ENCODE results near the gene GHR.

Gene GHR

DNA sequence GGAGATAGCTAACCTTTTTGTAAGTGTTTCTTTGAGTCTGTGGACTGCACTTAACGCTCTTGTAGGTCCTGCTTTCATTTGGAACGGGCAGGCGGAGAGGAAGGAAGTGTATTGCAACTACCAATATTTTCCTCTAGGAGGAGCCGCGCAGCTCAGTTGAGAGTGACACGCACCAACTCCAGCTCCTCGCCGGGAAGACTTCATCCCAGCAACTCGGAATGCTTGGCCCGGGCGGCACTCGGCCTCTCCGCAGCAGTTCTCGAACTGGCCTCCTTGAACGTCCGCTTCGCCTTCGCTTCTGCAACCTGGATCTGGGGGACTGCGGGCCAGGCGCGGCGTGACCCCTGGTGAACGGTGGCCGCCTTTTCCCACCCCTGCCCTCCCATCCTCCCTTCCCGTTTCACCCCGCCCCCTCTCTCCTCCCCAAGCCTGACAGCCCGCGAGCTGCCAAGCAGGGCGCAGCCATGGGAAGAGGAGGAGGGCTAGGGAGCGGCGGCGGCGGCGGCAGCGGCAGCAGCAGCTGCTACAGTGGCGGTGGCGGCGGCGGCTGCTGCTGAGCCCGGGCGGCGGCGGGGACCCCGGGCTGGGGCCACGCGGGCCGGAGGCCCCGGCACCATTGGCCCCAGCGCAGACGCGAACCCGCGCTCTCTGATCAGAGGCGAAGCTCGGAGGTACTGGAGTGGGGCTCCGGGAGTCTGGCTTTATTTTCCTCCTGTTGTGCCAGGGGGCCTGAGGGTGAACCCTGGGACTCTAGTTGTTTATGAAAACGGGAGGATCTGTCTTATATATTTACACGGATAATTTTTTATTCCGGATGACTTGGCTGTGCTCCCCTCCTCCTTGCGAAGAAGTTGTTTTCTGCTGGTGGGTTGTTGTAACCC lies at the start of gene GHR:
Gene GHR, plus strand, starts transcription at position 155 of the 881 bp plus-strand sequence. CDS start 142,436 bp downstream, outside the sequence.
- intact Hi-C loops (cut with DNase I), result loop anchor here (10.0 kb wide), 2 partner anchors 161 to 341 kb away; no protein-coding TSS in a partner anchor
- DNase-seq, result peak; percentile 66 to 95 (median 82)

DNA sequence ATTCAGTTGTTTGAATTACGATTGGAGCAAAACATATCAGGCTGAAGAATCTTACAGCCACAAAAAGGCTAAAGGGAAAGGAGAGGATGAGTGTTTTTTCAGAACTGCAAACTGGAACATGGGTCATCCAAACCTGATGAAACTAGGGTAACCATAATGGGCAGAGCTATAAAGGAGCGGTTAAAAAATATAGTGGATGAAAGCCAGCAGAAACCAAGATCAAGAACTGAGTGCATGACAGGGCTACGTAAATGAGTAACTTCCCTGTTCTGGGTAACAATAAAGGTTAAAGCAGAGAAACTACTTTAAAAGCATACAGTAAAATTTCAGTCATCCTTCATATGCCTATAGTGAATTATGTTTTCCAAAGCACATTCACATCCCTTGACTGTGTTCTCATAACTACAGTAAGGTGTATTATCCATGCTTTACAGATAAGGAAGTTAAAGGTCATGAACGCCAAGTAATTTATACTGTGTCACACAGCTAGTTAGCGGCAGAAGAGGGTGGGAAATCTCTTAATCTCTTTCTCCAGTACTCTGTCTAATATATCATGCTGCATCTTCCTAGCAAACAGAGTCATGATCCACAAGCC lies 48.5 kb upstream of the GHR start:
- intact Hi-C loops (cut with DNase I), result no loop called here
- no peak for DNase-seq

DNA sequence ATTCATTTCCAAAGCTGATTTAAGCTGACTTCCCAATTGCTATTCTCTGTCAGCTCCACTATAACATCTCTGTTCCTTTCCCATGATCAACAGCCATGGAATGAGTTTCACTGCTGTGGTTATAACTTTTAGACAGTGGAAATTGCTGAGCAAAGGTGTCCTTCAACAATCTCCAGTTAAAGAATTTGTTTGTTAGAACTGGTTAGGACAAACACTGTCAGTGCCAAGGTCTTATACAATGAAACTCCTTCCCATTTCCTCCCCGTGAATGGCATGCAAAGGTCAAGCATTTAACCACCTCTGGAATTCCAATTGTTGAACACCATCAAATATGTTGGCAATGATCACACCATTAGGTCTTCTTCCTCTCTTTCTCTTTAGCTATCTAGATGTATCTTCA lies 45.7 kb upstream of the GHR start:
- intact Hi-C loops (cut with DNase I), result no loop called here
- DNase-seq, result no peak

DNA sequence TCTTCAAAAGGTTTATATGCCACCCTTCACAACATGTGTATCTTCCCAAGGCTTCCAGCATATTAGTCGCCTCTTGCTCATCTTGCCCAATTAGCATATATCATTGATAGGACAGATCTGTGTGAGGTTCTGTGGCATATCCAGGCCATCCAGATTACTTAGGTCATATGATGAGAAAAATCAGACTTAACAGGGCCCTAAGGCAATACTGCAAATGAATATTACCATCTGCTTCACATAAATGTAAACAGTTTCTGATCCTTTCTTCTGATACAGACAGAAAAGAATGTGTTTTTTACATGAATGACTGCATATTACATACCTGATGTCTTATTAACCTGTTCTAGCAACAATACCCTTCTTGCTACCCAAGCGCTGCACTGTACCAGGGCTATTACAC lies 41.3 kb upstream of the GHR start:
- intact Hi-C loops (cut with DNase I), result no loop called here

DNA sequence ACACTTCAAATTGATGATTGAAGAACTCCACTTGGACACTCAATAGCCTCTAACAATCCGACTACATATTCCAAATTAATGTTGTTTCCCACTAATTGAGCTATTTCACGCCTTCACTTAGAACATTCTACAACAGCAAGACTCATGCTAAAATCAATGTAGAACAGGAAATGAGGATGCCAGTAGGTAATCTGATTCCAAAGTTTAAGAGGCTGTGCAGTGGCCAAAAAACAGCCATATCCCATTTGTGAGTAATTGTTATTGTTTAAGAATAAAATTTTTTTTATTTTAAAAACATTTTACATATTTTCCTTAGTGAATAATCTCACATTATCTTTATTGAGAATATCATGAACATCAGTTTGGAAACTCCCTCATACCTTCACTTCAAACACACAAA lies 35.7 kb upstream of the GHR start:
- DNase-seq, result no peak
- intact Hi-C loops (cut with DNase I), result no loop called here

More for the DNA sequence above, 41.3 kb upstream of the GHR start:
- DNase-seq, result no peak

DNA sequence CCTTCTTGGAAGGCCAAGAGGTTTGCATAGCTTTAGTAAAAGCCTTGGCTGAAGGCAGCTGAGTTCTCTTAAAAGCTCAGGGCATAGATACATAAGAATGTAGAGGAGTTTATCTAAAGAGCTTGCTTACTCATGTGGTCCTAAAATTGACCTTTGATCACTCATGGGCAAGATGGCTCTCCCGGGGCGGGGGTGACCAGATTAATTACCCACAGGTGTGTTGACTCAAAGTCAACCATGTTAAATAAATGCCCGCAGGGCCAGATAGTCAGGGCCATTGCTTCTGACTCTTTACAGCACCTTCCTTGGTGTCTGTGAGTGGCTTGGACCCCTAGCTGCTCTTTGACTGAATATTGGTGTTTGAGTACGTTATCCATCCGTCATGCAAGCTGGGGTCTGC lies 33.1 kb upstream of the GHR start:
- intact Hi-C loops (cut with DNase I), result no loop called here
- DNase-seq, result no peak

DNA sequence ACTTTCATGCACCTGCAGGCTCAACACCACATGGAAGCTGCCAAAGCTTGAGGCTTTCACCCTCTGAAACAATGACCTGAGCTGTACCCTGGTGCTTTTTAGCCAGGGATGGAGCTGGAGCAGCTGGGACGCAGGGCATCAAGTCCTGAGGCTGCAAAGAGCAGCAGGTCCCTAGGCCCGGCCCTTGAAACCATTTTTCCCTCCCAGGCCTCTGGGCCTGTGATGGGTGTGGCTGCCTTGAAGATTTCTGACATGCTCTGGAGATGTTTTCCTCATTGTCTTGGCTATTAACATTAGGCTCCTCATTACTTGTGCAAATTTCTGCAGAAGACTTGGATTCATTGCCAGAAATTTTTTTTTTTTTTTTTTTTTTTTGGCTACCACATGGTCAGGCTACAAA lies 30.3 kb upstream of the GHR start:
- intact Hi-C loops (cut with DNase I), result no loop called here
- no peak for DNase-seq

DNA sequence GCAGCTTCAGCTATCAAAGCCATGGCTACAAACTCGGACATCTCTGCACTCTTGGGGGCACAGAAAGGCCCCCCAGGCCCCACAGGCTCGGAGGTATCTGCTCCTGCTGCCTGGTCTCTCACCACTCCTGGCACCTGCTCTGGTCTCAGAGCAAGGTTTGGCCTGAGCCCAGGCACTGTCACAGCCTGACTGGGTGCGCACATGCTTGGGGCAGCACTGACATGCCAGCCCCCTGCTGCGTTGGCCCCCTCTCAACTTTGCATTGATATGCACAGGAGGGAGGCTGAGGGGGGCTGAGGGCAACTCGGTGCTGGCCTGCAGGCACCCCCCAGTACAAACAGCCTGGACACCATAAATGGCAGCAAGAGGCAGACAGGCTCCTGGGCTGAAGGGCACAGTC lies 27.1 kb upstream of the GHR start:
- intact Hi-C loops (cut with DNase I), result no loop called here
- no peak for DNase-seq

DNA sequence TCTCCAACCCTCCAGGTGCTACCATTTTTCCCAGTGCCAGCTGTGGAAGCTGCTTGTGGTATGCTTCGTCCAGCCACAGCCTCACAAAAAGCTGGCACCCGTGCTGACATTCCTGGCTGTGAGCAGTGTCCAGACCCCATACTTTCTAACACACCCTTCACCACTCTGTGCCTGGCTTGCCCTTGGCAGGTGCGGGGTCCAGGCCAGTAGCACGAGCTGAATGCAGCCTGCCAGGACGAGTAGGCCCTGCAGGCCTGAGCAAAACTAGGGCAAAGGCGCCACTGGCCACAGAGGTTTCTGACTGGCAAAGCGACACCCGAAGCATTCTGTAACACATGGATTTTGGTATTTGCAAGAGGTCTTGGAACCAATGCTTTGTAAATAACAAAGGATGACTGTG lies 26.0 kb upstream of the GHR start:
- no peak for DNase-seq
- intact Hi-C loops (cut with DNase I), result no loop called here

DNA sequence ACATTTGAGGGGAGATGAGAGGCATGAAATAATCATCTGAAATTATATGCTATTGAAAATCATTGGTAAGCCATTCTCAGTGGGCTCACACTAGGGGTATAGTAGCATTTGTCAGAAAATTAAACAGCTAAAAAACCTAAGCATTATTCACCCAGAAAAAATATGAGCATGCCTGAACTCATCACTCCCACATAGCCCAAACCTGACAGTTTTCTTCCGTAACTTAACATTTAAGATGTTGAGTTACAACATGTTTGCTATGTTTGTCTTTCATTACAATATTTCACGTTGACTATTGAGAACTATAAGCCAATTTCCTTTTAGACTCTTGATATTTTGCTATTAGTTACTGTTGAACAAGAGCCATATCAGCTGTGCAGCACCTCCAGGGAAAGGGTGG lies 23.5 kb upstream of the GHR start:
- no peak for DNase-seq
- intact Hi-C loops (cut with DNase I), result no loop called here

DNA sequence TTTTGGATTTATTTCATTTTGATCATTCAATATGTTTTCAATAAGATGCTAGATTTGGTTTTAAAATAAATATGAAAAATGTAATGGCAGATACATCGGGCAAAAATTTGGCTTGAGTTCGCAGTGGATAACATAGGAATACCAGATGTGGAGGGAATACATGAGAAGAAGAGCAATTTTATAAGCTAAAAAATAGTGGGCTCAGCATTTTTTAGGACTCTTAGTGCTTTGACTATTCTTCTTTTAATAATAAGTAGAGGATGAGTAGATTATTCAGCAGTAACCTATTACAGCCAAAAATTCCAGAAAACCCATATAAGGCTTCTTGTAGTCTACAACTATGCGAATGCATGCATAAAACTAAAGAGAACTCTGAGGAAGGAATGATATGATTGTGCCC lies 22.8 kb upstream of the GHR start:
- no peak for DNase-seq
- intact Hi-C loops (cut with DNase I), result no loop called here

DNA sequence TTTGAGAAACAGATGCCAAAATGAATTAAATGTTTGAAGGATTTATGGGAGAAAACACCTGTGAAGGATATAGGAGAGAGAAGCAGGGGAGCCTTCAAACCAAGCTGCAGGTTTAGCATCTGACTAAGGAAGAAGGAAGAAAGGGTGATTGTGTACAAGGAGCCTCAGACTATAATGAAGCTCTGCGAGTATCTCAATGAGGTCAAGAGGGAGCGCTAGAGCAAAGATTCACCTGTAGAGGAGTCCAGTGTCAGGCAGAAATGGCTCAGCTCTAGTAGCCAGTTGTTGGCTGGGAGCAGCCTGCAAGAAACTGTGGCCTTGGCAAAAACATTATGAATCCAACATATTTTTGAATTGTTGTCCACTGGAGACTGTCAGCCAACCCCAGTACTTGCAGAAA lies 20.0 kb upstream of the GHR start:
- intact Hi-C loops (cut with DNase I), result no loop called here
- no peak for DNase-seq

DNA sequence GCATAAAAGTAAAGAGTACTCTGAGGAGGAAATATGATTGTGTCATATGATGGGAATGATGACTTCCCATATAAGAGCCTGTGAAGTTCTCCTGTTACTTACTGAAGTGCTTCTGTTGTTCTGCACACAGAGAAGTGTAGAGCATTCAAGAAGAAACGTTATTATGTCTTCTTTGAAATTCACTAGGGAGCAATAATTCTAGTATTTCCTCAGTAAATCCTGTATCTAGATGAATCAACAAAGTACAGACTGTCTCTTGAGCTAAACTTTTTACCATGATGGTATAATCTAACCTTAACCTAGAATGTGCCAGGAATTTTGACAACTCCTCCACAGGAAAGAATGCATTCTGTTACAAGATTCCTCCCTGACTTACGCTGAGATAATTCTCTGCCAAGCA lies 18.9 kb upstream of the GHR start:
- intact Hi-C loops (cut with DNase I), result no loop called here
- no peak for DNase-seq

DNA sequence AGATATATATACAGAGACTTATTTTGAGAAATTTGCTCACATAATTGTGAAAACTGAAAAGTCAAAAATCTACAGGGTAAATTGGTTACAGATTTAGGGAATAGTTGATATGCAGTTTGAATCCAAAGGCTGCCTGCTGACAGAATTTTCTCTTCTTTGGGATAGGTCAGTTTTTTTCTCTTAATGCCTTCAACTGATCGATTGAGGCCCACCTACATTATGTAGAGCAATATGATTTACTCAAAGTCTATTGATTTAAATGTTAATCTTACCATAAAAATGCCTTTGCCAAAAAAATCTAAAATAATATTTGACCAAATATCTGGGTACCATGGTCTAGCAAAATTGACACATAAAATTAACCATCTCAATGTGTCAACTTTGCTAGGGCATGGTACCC lies 3.9 kb upstream of the GHR start:
- intact Hi-C loops (cut with DNase I), result no loop called here
- no peak for DNase-seq

DNA sequence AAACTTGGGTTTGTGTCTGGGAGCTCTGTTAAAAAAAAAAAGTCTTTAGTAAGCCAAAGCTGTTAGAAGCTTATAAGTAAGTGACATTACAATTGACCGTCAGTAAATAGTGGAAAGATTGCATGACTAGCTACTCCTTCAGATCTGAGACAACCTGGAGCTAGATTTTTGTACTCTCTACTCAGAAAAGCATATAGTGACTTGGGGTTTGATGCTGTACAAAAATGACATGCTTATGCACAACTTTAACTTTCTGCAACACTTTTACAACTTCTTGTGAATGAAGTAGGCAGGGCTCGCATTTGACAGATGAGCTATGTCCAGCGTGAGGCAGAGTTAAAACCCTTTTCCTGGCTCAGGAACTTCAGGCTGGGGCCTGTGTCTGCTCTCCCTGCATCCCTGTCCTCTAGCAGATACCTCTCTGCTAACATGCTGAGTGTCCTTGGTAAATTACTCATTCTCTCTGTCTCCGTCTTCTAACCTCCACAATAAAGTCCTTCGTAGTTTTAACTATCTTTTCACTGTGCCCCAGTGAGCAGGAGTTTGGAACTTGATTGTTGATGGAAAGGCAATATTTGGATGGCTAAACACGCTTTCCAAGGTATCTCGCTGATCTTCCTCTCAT lies 471 bp upstream of the GHR start:
- intact Hi-C loops (cut with DNase I), result loop anchor here (10.0 kb wide), 2 partner anchors 162 to 342 kb away; no protein-coding TSS in a partner anchor
- DNase-seq, result no peak

DNA sequence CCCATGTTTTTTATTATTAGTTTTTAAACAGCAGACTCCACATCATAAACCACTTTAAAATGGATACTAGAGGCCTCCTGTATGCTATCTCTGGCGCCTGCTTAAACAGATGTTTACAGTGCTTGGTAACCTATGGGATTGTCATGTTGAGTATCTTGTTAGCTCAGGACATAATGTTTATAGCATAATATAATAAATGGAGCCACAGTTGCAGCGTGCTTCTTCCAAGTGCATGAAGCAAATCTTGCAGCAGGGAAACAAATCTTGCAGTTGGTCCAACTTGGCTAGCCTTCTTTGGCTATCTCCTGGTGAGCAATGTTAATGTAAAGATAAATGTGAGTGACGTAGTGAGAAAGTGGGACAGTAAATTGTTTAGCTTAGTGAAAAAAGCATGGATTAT lies 2.8 kb downstream of the GHR start:
- no peak for DNase-seq
- intact Hi-C loops (cut with DNase I), result loop anchor here (10.0 kb wide), 2 partner anchors 159 to 339 kb away; no protein-coding TSS in a partner anchor

DNA sequence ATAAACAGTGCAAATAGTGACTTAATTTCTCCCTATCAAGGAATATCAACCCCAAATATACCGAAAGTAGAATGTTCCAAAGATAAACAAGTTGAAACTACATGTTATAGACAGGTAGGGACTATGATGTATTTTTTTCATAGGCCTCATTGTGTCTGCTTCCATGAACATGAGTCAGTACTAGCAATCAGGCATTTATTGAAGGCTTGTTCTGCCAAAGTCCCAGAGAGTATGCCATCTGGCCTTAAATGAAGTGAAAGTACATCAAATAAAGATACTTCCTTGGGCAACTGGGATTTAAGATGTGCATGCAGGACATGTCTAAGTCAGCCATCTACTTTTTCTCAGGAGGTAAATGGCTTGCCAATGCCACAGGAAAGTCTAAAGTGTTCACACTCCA lies 6.5 kb downstream of the GHR start:
- intact Hi-C loops (cut with DNase I), result loop anchor here (10.0 kb wide), 2 partner anchors 155 to 335 kb away; no protein-coding TSS in a partner anchor
- no peak for DNase-seq

DNA sequence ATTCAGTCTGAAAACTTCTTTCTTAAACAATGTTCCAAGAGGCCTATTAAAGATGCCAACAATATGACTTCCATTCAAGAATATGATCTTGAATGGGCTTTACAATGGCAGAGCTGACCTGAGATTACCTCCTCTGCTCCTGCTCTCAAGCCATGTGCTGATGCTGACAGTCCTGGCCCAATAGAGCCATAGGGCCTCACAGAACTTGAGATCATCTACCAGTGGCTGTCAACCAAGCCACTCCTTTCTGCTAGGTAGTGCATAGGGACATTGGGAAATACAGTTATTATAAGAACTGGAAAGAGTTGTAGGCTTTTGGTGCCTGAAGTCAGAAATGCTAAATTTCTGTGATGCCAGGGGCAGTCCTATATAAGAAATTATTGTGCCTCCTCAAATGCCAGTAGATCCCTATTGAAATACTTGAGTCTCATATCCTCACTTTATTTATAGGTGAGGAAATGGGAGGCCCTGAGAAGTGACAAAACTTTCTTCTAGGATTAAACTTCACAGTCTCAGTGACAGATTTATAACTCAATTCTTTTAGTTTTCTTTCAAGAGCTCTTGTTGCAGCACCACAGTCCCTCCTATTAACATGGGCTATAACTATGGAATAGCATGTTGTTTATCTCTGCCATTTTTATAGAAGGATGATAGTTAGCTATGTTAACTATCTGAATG lies 10.9 kb downstream of the GHR start:
- intact Hi-C loops (cut with DNase I), result no loop called here
- DNase-seq, result no peak

DNA sequence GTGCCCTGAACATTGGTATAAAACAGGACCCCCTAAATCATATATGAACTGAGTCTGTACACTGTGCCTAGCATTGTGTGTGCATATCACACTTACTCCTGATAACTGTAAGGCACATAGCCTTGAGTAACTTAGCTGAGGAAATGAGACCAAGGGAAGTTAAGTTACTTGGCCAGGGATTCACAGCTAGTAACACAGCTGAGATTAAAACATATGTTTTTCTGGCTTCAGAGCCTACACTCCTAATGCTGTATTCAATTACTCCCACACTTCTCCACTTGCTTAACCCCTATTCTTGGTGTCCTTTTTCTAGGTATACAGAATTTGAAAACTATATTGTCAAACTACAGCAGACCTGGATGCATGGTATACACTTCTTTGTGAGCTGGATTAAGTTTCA lies 12.8 kb downstream of the GHR start:
- DNase-seq, result no peak
- intact Hi-C loops (cut with DNase I), result no loop called here
